WERI-Rb-1 (cell line): ENCODE data around the gene TOP3B.
"Not testable (repeated sequence)": the region's sequence is repeated elsewhere in the genome, so short reads cannot be mapped to it uniquely, and the experiment has no call there.

Experiments
- DNase-seq: peaks from one replicate; pipeline ENCODE4 v3.0.0-alpha.2; 2020
- H3K27ac ChIP-seq: fragments of 250-450 bp; sonication (Bioruptor Pico); 2 replicates; pipeline ENCODE4 v1.5.1; 2020; ENCODE audit warnings: mild to moderate bottlenecking, moderate library complexity
- H3K27me3 ChIP-seq: fragments of 250-450 bp; sonication (Bioruptor Pico); 2 replicates; pipeline ENCODE4 v1.5.1; 2021; ENCODE audit warnings: mild to moderate bottlenecking, low read depth, moderate library complexity; ENCODE audit not compliant: insufficient read depth, severe bottlenecking
- H3K36me3 ChIP-seq: fragments of 250-450 bp; sonication (Bioruptor Pico); 2 replicates; pipeline ENCODE4 v1.5.1; 2020; ENCODE audit warnings: mild to moderate bottlenecking, moderate library complexity
- H3K4me3 ChIP-seq: 2 replicates; pipeline ENCODE4 v1.5.1; 2011; ENCODE audit warnings: low read depth, mild to moderate bottlenecking, control low read depth, low read length
- H3K9me3 ChIP-seq: fragments of 250-450 bp; sonication (Bioruptor Pico); 2 replicates; pipeline ENCODE4 v1.5.1; 2021; ENCODE audit warnings: mild to moderate bottlenecking, moderate library complexity; ENCODE audit not compliant: severe bottlenecking
- CTCF ChIP-seq: IDR thresholded peaks from 2 replicates; pipeline ENCODE4 v1.5.1; 2011; ENCODE audit warnings: low read depth, mild to moderate bottlenecking, control low read depth, inconsistent platforms, low read length

The TOP3B gene

DNA sequence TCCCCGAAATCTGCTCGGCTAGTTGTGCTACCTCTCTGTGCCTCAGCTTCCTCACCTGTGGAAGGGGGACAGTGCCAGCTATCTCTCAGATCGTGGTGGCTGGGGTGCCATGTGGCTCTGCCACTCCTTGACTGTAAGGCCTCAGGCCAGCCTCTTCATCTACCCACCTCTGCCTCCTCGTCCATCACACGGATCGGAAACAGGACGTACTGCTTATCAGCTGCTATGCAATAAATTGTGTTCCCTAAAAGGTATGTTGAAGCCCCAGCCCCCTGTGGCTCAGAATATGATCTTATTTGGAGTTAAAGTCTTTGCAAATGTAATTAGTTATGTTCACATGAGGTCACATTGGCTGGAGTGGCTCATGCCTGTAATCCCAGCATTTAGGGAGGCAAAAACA lies 37.7 kb downstream of the TOP3B start:
- DNase-seq = no peak
- Histone ChIP-seq H3K27me3 (no peaks in the 10 kb centered on the region), H3K4me3 (no peak overlapping the region), H3K9me3 (no peaks in the 10 kb centered on the region), H3K27ac (no peak overlapping the region), H3K36me3 (peaks cover 3% of the 10 kb centered on the region)
- no peak for TF ChIP-seq CTCF

GRCh38 chr22:21943571-21944448 lies 38.8 kb downstream of the TOP3B start:
- H3K27ac ChIP-seq = no peak overlapping the region
- no peak for TF ChIP-seq CTCF
- H3K9me3 ChIP-seq = no peaks in the 10 kb centered on the region
- DNase-seq = no peak
- H3K36me3 ChIP-seq = peaks cover 3% of the 10 kb centered on the region
- H3K4me3 ChIP-seq = no peak overlapping the region
- no peaks in the 10 kb centered on the region for H3K27me3 ChIP-seq

- TF ChIP-seq CTCF = no peak
- no peaks in the 10 kb centered on the region for H3K9me3 ChIP-seq
- no peak overlapping the region for H3K27ac ChIP-seq
- H3K4me3 ChIP-seq = no peak overlapping the region
- no peaks in the 10 kb centered on the region for H3K27me3 ChIP-seq
- DNase-seq = no peak
- H3K36me3 ChIP-seq = peaks cover 3% of the 10 kb centered on the region
These were observed 39.9 kb downstream of the TOP3B start for GRCh38 chr22:21942407-21943343.

DNA sequence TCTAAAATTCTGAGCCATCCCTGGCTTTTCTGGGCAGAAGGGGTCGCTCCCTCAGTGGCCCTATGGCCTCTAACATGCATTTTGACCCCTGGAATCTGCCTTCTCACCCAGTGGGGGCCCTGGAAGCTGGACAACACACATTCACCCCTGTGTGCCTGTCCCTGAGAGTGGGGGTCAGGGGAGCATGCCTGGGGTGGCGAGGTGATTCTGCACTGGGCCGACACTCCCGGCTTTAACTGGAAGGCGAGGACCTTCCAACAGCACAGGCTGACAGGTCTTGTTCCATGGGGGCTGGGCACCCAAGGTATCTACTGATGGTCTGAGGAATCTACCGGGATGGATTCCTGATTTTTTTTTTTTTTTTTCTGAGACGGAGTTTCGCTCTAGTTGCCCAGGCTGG lies 40.7 kb downstream of the TOP3B start:
- H3K4me3 ChIP-seq = no peak overlapping the region
- no peak overlapping the region for H3K27ac ChIP-seq
- H3K9me3 ChIP-seq = no peaks in the 10 kb centered on the region
- TF ChIP-seq CTCF = no peak
- H3K27me3 ChIP-seq = no peaks in the 10 kb centered on the region
- no peak for DNase-seq
- H3K36me3 ChIP-seq = peaks cover 3% of the 10 kb centered on the region

- H3K36me3 ChIP-seq = peaks cover 12% of the 10 kb centered on the region
- TF ChIP-seq CTCF = no peak
- no peak overlapping the region for H3K27ac ChIP-seq
- H3K9me3 ChIP-seq = no peaks in the 10 kb centered on the region
- no peak overlapping the region for H3K4me3 ChIP-seq
- DNase-seq = no peak
- no peaks in the 10 kb centered on the region for H3K27me3 ChIP-seq
These were observed 42.1 kb downstream of the TOP3B start for GRCh38 chr22:21940521-21940920.

DNA sequence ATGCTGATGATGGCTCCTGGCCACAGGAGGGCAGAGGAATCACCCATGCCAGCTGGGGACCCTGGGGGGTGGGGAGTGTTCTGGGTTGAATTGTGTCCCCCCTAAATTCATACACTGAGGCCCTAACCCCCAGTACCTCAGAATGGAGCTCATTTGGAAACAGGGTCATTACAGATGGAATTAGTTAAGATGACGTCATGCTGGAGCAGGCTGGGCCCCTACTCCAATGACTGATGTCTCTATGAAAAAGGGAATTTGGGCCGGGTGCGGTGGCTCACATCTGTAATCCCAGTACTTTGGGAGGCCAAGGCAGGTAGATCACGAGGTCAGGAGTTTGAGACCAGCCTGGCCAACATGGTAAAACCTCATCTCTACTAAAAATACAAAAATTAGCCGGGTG lies 42.7 kb downstream of the TOP3B start:
- peaks cover 15% of the 10 kb centered on the region for H3K36me3 ChIP-seq
- not testable (repeated sequence) for H3K4me3 ChIP-seq, H3K27ac ChIP-seq, H3K9me3 ChIP-seq, H3K27me3 ChIP-seq, DNase-seq
